ENCODE data around the gene COA1.

DNA sequence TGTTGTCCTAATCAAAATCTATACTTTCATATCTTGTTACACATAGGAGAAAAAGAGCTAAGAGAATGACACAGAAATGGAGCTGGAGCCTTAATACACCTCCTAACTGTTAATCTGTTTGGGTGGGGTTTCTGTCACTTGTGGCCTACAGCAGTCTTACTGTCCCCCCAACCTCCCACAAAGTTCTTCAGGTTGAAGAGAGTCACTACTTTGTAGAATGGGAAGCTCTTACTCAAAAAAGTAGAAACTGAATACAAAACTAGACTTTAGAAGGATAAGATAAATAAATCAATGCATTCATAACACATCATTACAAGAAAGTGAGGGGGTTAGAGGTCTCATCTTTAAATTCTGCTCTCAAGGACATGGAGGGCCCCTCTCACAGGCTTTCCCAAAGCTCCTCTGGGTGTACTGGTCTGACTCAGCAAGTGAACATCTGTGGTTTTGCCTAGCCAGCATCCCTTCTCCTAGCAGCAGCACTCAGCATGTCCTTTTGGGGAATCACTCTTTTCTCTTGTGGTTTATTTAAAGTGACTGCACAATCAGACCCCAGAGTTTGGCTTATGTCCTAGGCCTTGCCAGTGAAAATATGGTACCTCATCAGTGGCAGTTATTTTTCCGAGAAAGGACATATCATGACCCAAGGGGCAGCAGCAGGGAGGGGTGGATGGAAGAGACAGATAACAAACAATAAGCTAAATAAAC is 27.2 kb upstream of the COA1 start:
- TF ChIP-seq, protein P1, sequence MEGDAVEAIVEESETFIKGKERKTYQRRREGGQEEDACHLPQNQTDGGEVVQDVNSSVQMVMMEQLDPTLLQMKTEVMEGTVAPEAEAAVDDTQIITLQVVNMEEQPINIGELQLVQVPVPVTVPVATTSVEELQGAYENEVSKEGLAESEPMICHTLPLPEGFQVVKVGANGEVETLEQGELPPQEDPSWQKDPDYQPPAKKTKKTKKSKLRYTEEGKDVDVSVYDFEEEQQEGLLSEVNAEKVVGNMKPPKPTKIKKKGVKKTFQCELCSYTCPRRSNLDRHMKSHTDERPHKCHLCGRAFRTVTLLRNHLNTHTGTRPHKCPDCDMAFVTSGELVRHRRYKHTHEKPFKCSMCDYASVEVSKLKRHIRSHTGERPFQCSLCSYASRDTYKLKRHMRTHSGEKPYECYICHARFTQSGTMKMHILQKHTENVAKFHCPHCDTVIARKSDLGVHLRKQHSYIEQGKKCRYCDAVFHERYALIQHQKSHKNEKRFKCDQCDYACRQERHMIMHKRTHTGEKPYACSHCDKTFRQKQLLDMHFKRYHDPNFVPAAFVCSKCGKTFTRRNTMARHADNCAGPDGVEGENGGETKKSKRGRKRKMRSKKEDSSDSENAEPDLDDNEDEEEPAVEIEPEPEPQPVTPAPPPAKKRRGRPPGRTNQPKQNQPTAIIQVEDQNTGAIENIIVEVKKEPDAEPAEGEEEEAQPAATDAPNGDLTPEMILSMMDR (IDR thresholded peaks at IDR 0.05; ENCODE audit: insufficient read depth, low read length, poor library complexity, severe bottlenecking): no peak
- TF ChIP-seq EZH2phosphoT487 (conservative IDR thresholded peaks at IDR 0.05; ENCODE audit: low read length): no peak

All from SU-DHL-6 (cell line).